Activated T-helper 2 cell treated with anti-CD3 and anti-CD28 coated beads, Interferon-gamma antibody, Interleukin-2, Interleukin-4, amounts not matched to agents 10 μg/mL and 5 μg/mL and 100 μg/mL, durations not matched to agents 14 hours and 24 hours and 36 hours (primary cell): ENCODE results near the gene SETD1B. TPM values are rescaled to one million over a fixed set of nuclear protein-coding genes. Genes with fewer than 3 reads are reported as not detected.
"Not testable (repeated sequence)": the region's sequence is repeated elsewhere in the genome, so short reads cannot be mapped to it uniquely, and the experiment has no call there.

Experiments
- DNase-seq: peaks from one replicate; pipeline ENCODE4 v3.0.0; 2021; ENCODE audit warnings: low spot score
- H3K27ac Mint-ChIP-seq: one replicate; pipeline ENCODE4 v1.8.0; 2021; ENCODE audit warnings: mixed read lengths
- H3K27me3 Mint-ChIP-seq: one replicate; pipeline ENCODE4 v1.8.0; 2021; ENCODE audit warnings: low read depth, mixed read lengths
- H3K36me3 Mint-ChIP-seq: one replicate; pipeline ENCODE4 v1.8.0; 2021; ENCODE audit warnings: low read depth, mixed read lengths
- H3K4me1 Mint-ChIP-seq: one replicate; pipeline ENCODE4 v1.8.0; 2021; ENCODE audit warnings: low read depth, mixed read lengths
- H3K4me3 Mint-ChIP-seq: one replicate; pipeline ENCODE4 v1.8.0; 2021; ENCODE audit warnings: low read depth, mild to moderate bottlenecking, moderate library complexity, mixed read lengths
- H3K9me3 Mint-ChIP-seq: one replicate; pipeline ENCODE4 v1.8.0; 2021; ENCODE audit warnings: mixed read lengths
- intact Hi-C: fragments of 100-400 bp; cut with micrococcal nuclease; formaldehyde crosslinking; loops from one replicate; pipeline ENCODE4 v1.15.1; 2023
- total RNA-seq: library from RNA; stranded (reverse); gene quantifications from 2 replicates; pipeline ENCODE4 v1.2.3, GENCODE V29; 2022

The SETD1B gene
- total RNA-seq, result 23.3 and 24.0 TPM in 2 replicates

DNA sequence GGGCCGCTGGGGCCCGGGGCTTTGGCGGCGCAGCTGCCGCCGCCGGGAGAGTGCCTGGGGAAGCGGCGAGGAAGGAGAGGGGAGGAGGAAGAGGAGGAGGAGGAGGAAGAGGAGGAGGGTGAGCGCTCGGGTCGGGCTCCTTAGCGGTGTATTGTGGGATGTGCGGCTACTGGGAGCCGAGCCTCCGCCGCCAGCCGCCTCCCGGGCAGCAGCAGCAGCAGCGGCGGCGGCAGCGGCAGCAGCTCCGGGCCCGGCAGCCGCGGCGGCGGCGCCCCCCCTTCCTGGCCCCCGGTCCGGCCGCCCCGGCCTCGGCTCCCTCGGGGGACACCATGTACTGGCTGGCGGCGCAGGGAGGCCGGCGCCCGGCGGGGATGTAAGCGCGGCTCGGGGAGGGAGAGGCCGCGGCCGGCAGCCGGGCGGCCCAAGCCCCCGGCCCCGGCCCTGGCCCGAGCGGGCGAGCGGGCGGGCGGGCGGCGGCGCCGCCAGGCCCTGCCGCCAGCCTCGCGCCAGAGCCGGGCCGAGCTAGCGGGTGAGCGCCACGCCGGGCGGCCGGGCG, at the start of gene SETD1B:
SETD1B (plus strand) TSS at position 149 of the 556 bp plus-strand sequence. CDS start 729 bp downstream, outside the sequence.
- Mint-ChIP-seq H3K4me3 (peak within 1 kb of the TSS; percentile 97), H3K9me3 (no peaks in the 10 kb centered on the region), H3K27me3 (no peaks in the 10 kb centered on the region), H3K27ac (peak within 1 kb of the TSS; percentile 99), H3K36me3 (peaks cover 52% of the 10 kb centered on the region), H3K4me1 (peaks cover 20% of the 10 kb centered on the region)
- intact Hi-C loops, result loop anchor here (1.0 to 10.0 kb wide), 3 partner anchors 8 to 701 kb away; partner anchors contain the start of gene ZCCHC8
- DNase-seq, result peak; percentile 54

DNA sequence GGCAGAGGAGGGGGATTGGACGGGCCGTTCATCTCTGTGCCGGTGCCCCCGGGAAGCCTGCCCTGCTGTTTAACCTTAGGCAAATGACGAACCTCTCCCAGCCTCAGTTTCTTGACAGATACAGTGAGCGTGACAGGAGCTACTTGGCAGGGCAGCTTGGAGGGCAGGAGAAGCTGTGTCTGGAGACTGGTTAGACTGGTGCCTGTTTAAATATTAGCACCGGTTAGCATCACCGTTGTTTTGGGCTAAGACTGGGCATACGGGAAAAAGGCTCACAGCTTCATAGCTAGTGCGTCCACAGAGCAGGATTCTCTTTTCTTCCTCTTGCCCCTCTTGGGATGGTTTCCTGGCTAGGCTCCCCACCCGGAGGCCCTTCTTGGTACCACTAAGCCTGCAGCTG, 49.0 kb upstream of the SETD1B start:
- Mint-ChIP-seq H3K4me3 (no peak overlapping the region), H3K27ac (no peak overlapping the region), H3K9me3 (no peaks in the 10 kb centered on the region), H3K4me1 (peaks cover 10% of the 10 kb centered on the region), H3K36me3 (peaks cover 10% of the 10 kb centered on the region), H3K27me3 (no peaks in the 10 kb centered on the region)
- intact Hi-C loops, result no loop called here
- DNase-seq, result no peak

- Mint-ChIP-seq H3K4me3 (no peak overlapping the region), H3K4me1 (peaks cover 10% of the 10 kb centered on the region), H3K27me3 (no peaks in the 10 kb centered on the region), H3K36me3 (peaks cover 6% of the 10 kb centered on the region), H3K27ac (peak overlapping the region; percentile 21), H3K9me3 (no peaks in the 10 kb centered on the region)
- intact Hi-C loops, result no loop called here
- no peak for DNase-seq
Measured at GRCh38 chr12:121755591-121755990, 48.2 kb upstream of the SETD1B start.

DNA sequence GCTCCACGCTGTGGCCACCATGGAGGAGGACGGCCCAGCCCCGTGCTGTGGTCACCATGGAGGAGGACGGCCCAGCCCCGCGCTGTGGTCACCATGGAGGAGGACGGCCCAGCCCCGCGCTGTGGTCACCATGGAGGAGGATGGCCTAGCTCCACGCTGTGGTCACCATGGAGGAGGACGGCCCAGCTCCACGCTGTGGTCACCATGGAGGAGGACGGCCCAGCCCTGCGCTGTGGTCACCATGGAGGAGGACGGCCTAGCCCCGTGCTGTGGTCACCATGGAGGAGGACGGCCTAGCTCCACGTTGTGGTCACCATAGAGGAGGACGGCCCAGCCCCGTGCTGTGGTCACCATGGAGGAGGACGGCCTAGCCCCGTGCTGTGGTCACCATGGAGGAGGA, 45.3 kb upstream of the SETD1B start:
- H3K4me3 Mint-ChIP-seq, H3K4me1 Mint-ChIP-seq, intact Hi-C loops, H3K9me3 Mint-ChIP-seq, DNase-seq, H3K27ac Mint-ChIP-seq, H3K27me3 Mint-ChIP-seq, H3K36me3 Mint-ChIP-seq: not testable (repeated sequence)

DNA sequence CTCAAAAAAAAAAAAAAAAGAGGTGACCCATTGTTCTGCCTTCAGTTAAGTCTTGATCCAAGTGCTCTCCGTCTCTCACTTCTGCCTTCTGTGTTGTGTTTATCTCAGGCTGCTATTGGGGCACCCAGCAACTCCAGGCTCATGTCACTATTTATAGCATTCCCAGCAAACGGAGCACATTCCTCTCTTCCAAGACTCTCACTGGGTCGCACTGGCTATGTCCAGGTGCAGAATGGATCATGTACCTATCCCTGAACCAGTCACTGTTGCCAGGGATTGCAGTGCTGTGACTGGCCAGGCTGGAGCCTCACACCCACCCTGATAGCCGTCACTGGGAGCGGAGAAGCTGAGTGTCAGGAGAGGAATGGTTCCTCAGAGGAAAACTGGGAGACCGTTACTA, 41.5 kb upstream of the SETD1B start:
- Mint-ChIP-seq H3K4me3 (no peak overlapping the region), H3K27ac (no peak overlapping the region), H3K36me3 (no peaks in the 10 kb centered on the region), H3K9me3 (no peaks in the 10 kb centered on the region), H3K27me3 (no peaks in the 10 kb centered on the region), H3K4me1 (no peaks in the 10 kb centered on the region)
- DNase-seq, result no peak
- intact Hi-C loops, result no loop called here

GRCh38 chr12:121764808-121765207, 39.0 kb upstream of the SETD1B start:
- no peak for DNase-seq
- Mint-ChIP-seq H3K9me3 (no peaks in the 10 kb centered on the region), H3K27me3 (no peaks in the 10 kb centered on the region), H3K36me3 (no peaks in the 10 kb centered on the region), H3K27ac (no peak overlapping the region), H3K4me3 (no peak overlapping the region), H3K4me1 (no peaks in the 10 kb centered on the region)
- intact Hi-C loops, result no loop called here

DNA sequence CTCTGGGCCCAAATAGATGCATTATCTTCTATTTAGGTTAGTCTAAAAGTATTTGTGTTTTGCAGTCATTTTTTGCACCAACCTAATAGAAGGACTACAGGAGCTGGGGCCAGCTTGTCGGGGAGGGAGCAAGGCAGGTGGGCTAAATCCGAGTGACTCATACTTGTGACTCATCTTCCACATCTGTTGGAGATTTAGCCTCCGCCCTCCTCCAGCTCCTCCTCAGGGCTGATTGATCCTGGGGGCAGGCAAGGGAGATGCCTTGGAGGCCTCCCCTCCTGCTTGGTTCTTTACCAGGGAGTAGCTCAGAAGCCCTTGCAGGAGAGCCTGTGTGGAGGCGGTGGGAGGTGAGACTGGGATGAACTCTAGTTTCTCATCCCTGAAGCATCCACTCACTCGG, 38.2 kb upstream of the SETD1B start:
- no peak for DNase-seq
- no peak overlapping the region for H3K27ac Mint-ChIP-seq
- H3K4me1 Mint-ChIP-seq, result no peaks in the 10 kb centered on the region
- no peaks in the 10 kb centered on the region for H3K9me3 Mint-ChIP-seq
- intact Hi-C loops, result no loop called here
- H3K4me3 Mint-ChIP-seq, result no peak overlapping the region
- H3K27me3 Mint-ChIP-seq, result no peaks in the 10 kb centered on the region
- no peaks in the 10 kb centered on the region for H3K36me3 Mint-ChIP-seq

DNA sequence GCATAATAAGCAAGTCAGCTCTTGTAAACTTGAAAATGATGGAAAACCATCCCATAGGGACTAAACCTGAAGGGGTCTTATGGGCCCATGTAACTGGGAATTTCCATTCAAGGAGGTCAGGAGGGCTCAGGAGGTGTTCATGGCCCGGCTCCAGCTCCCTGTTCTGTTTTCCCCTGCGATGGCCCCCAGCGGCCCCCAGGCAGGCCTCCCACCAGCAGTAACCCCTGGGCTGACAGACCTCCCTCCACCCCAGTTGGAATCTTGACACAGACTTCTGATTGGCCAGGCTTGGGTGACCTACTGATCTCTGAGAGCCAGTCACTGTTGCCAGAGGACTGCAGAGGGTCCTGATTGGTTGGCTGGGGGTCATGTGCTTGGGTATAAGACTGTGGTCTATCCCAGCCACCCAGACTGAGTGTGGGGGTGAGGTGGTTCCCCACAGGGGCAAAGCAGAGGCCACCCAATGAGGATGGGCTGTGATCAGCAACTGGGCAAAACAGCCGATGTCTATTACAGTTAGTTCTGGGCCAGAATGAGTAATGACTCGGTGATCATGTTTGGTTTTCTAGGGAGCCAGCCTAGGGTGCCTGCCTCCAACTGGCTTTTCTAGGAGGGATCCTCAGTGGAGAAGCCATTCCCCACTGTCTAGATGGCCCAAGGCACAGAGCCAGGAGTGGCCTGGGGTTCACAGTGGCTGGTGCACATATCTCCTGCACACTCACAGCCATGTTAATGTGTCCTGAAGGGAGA, 37.3 kb upstream of the SETD1B start:
- Mint-ChIP-seq H3K4me1 (no peaks in the 10 kb centered on the region), H3K27me3 (no peaks in the 10 kb centered on the region), H3K36me3 (no peaks in the 10 kb centered on the region), H3K4me3 (no peak overlapping the region), H3K27ac (no peak overlapping the region), H3K9me3 (no peaks in the 10 kb centered on the region)
- intact Hi-C loops, result no loop called here
- no peak for DNase-seq

- peaks cover under 1% of the 10 kb centered on the region for H3K4me1 Mint-ChIP-seq
- H3K36me3 Mint-ChIP-seq, result no peaks in the 10 kb centered on the region
- intact Hi-C loops, result no loop called here
- H3K9me3 Mint-ChIP-seq, result no peaks in the 10 kb centered on the region
- H3K4me3 Mint-ChIP-seq, result no peak overlapping the region
- no peak overlapping the region for H3K27ac Mint-ChIP-seq
- no peaks in the 10 kb centered on the region for H3K27me3 Mint-ChIP-seq
- DNase-seq, result no peak
Measured at GRCh38 chr12:121767525-121768016, 36.2 kb upstream of the SETD1B start.

GRCh38 chr12:121769297-121769830, 34.4 kb upstream of the SETD1B start:
- no peak for DNase-seq
- intact Hi-C loops, result no loop called here
- no peaks in the 10 kb centered on the region for H3K27me3 Mint-ChIP-seq
- H3K4me3 Mint-ChIP-seq, result no peak overlapping the region
- peaks cover 9% of the 10 kb centered on the region for H3K4me1 Mint-ChIP-seq
- H3K9me3 Mint-ChIP-seq, result no peaks in the 10 kb centered on the region
- H3K27ac Mint-ChIP-seq, result no peak overlapping the region
- no peaks in the 10 kb centered on the region for H3K36me3 Mint-ChIP-seq

GRCh38 chr12:121769831-121770301, 33.9 kb upstream of the SETD1B start:
- no peak overlapping the region for H3K27ac Mint-ChIP-seq
- H3K27me3 Mint-ChIP-seq, result no peaks in the 10 kb centered on the region
- no peaks in the 10 kb centered on the region for H3K36me3 Mint-ChIP-seq
- no peak for DNase-seq
- H3K4me1 Mint-ChIP-seq, result peaks cover 9% of the 10 kb centered on the region
- intact Hi-C loops, result loop anchor here (5.0 kb wide), 1 partner anchor 58 kb away; the partner anchor contains the start of gene TMEM120B
- no peak overlapping the region for H3K4me3 Mint-ChIP-seq
- no peaks in the 10 kb centered on the region for H3K9me3 Mint-ChIP-seq

GRCh38 chr12:121770388-121770787, 33.4 kb upstream of the SETD1B start:
- Mint-ChIP-seq H3K36me3 (no peaks in the 10 kb centered on the region), H3K27me3 (no peaks in the 10 kb centered on the region)
- intact Hi-C loops, result loop anchor here (5.0 kb wide), 1 partner anchor 58 kb away; the partner anchor contains the start of gene TMEM120B

More at GRCh38 chr12:121770388-121770787, 33.4 kb upstream of the SETD1B start:
- no peak overlapping the region for H3K4me3 Mint-ChIP-seq
- H3K27ac Mint-ChIP-seq, result no peak overlapping the region
- no peak for DNase-seq
- H3K9me3 Mint-ChIP-seq, result no peaks in the 10 kb centered on the region
- peaks cover 9% of the 10 kb centered on the region for H3K4me1 Mint-ChIP-seq
